Ramos (cell line): ENCODE data around the gene TCP11.

Experiments
- in situ Hi-C: fragments of 300-500 bp; cut with MboI; formaldehyde crosslinking; loops from one replicate; pipeline ENCODE4 v1.14.3; 2022; ENCODE audit warnings: low sequenced_read_pairs; ENCODE audit not compliant: unreplicated experiment

The TCP11 gene

DNA sequence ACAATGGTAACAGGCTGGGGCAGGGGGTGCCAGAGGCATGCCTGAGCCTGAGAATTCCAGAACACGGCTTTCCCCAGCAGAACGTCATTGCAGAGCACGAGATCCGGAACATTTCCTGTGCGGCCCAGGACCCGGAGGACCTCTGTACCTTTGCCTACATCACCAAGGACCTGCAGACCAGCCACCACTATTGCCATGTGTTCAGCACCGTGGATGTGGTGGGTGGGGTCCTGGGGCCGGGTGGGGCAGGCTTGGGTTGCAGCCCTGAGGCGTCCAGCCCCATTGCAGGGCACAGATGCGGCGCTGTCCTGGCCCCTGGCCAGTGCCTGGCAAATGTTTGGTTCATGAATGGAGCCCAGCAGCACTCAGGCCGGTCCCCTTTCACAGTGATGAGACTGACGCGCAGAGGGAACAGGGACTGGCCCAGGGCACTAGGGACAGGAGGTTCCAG, 57.1 kb downstream of the TCP11 start:
- in situ Hi-C loops = no loop called here

DNA sequence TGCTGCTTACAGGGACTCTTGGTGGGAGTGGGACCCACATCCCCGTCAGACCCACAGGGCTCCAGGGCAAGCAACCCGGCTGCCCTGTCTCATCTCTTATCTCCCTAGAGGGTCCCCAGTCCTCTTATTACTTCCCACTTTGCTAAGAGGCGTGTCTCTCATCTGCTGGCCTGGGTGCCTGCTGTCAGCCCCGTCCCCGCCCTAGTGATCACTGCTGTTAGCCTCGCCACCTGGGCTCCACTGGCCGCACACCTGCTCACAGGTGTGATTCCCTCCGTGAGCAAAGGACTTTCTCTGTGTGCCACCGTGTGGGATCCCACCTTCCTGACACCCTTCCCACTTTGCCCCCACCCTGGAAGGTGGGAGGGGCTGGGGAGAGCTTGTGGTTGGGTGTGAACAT, 57.6 kb downstream of the TCP11 start:
- in situ Hi-C loops = no loop called here

- in situ Hi-C loops = no loop called here
These were observed 58.3 kb downstream of the TCP11 start for GRCh38 chr6:35082733-35083403.

DNA sequence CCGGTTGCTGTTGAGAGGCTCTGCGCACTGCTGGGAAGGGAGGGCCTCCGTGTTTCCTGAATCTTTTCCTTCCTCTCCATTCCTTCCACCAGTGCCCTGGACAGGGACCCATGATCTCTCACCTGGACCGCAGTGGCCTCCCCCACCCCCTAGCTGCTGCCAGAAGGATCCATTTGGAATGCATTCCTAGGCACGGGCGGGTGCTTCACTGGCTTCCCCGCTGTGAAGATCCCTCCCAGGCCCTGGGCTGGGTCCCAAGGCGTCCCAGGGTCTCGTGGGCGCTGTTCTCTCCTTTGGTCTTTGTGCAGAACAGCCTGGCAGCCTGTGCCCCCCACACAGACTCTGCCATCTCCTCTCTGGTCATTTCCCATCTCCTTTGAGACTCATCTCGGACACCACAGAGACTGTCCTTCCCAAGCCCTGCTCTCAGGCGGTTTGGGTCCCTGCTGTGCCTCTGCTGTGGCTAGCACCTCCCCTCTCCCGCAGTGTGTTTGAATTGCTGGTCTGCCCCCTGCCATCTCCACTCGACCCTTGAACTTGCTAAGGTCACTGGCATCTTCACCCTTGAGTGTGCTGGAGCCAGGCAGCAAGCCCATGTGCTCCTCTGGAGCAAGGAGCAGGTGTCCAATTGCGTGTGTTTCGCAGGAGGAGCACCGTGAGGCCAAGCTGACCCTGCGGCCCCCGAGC, 59.0 kb downstream of the TCP11 start:
- in situ Hi-C loops = no loop called here

- in situ Hi-C loops = no loop called here
These were observed 59.7 kb downstream of the TCP11 start for GRCh38 chr6:35081426-35081851.

- in situ Hi-C loops = no loop called here
These were observed 60.2 kb downstream of the TCP11 start for GRCh38 chr6:35080821-35081425.

- in situ Hi-C loops = no loop called here
These were observed 61.0 kb downstream of the TCP11 start for GRCh38 chr6:35080016-35080680.

DNA sequence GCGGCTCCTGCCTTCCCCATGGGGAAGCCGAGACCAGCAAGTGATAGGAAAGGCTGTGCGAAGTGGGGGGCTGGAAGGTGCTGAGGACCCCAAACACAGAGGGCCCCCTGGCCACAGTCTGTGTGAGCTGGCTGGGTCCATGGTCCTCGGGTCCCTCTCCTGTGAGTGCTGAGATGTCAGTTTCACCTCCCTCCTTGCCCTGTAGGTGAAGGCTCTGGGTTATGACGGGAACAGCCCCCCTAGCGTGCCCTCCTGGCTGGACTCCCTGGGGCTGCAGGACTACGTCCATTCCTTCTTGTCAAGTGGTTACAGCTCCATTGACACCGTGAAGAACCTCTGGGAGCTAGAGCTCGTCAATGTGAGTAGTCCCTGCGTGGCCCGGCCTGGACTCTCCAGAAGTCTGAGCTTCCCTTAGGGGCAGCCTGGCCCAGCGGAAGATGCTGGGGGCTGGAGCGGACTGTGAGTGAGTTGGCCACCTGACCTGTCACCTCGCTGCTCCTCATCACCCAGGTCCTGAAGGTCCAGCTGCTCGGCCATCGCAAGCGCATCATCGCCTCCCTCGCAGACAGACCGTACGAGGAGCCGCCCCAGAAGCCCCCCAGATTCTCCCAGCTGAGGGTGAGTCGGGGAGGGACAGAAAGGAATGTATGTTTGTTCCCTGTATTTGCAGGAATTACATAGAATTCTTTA, 61.7 kb downstream of the TCP11 start:
- in situ Hi-C loops = no loop called here

GRCh38 chr6:35078896-35079295, 62.2 kb downstream of the TCP11 start:
- in situ Hi-C loops = no loop called here

DNA sequence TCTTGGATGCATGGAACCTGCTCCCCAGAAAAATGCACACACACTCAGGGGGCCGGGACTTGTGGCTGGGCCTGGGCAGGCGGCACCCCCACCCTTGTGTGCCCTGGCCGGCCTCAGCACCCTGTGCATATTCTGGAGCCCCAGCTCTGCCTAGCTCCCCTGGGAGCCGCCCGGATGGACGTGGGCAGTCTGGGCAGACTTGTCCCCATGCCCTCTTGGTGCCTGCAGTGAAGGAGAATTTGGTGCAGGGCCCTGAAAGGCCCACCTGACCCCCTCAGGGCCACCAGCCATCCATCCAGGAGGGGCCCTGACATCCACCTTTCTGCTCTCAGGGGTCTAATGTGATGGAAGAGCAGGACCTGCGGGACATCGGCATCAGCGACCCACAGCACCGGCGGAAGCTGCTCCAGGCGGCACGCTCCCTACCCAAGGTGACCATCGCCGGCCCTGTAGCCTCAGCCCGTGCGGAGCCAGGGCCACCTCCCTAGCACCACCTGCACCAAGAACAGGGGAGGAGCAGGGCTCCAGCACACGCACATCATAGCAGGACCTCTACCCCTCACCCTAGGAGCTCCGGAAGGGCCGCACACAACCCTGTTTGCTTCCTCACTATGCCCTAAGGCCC, 62.8 kb downstream of the TCP11 start:
- in situ Hi-C loops = no loop called here

DNA sequence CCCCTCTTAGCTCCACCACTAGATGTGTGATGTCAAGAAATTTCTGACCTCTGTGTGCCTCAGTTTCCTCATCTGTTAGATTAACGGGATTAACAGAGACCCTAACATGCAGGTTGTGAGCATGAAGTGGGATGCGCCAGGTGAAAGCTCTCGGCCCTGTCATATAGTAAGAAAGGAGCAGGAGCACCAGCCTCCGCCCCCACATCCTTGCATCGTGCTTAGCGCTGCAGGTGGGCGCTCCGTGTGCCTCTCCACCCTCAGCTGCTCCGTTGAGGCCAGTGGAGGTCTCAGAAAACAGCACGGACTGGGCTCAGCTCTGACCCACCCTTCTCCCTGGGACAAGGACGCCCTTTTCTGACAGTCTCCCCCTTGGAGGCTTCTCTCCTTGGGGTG, 63.4 kb downstream of the TCP11 start:
- in situ Hi-C loops = no loop called here

DNA sequence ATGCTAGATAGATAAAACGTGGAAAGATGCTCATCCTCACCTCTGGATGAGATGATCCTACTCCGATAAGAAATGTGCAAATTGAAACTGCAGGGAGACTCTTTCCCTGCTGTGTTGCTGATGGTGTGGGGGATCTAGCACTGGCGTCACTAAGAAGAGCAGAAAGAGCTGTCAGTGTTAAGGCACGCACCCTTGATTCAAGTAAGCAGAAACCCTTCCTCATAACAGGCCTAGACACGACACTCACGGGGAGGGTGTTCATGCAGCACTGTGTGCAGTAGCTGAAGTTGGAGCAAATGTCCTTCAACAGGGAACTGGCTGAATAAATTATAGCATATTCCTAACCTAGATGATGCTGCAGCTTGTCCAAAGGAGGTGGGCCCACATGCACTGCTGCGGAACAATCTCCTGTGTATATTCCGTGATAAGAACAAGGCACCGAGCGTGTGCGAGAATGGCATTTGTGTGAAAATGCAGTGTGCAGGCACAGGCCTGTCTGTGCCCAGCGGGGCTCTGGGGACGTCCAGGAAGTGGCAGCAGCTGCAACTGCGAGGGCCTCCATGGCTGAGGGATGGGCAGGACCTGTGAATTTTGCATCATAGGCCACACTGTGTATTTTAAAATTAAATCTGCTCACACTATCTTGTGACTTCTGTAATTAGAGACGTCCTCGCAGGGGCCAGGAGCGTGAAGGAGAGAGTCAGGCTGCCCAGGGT, 64.0 kb downstream of the TCP11 start:
- in situ Hi-C loops = no loop called here

DNA sequence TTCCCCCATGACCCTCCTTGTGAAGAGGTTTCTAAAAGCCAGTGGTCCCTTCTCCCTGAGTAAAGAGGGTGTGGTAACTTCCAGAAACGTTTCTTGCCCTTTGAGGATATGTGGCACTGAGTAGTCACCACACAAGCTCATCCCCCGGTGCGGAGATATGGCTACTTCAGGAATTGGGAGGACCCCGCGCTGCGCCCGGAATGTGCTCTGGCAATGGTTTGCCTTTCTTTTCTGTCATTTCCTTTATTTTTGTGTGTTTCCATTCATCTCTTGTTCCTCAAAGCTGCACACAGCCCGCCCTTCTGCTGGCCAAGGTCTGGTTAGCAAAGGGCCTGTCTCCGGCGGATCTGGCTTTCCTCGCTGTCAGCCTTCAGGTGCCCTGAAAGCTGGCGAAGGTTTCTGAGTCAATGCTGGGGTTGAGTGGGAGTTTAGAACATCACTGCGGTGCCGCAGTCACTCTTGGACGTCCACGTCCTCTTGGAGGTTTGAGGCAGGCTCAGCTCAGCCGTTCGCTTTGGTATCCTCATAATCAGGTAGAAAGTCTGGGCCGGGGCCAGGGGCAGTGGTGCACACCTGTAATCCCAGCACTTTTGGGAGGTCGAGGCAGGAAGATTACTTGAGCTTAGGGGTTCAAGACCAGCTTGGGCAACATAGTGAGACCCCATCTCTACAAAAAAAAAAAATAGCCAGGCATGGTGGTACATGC, 67.2 kb downstream of the TCP11 start:
- in situ Hi-C loops = no loop called here

GRCh38 chr6:35073211-35073610, 67.9 kb downstream of the TCP11 start:
- in situ Hi-C loops = no loop called here

DNA sequence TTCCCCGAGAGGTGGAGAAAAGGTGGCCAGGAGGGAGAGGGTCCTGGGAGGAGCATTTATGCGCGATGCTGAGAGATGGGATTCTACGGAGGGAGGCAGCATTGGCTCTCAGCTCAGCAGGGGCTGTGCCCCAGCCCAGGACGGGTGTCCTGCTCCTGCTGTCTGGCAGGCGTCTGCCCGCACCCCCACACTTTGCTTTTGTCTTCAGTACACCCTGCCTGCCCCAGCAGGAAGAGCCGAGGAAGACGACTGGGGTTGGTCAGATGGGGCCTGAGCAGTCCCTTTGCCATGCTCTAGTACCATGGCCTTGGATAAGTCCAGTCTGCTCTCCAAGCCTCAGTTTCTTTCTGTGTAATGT, 68.5 kb downstream of the TCP11 start:
- in situ Hi-C loops = no loop called here

DNA sequence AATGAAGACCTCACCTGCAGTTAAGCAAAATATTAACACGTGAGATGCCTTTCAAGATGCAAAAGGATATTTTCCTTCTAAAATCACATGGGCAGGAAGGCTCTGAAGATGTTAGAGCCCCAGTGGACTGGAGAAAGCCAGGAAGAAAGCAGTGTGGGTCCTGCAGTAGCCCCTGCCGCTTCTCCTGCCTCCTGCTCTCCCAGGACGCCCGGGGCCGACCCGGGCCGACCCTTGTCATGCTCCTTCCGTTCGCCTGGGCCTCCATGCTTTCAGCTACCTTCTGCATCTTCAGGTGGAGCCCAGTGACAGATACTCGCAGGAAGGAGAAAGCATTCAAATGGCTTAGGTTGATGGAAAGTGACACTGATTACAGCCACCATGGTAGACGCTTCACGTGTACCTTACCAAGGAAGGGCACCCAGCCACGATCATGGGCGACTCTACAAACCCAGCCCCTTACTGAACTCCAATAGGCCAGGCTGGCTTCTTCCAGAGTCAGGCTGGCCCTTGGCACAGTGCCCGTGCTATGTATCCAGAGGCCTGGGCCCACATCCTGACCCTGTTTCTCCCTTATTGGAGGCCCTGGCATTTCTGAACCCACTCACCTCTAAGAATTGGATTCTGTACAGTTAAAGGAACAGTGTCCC, 69.0 kb downstream of the TCP11 start:
- in situ Hi-C loops = no loop called here

DNA sequence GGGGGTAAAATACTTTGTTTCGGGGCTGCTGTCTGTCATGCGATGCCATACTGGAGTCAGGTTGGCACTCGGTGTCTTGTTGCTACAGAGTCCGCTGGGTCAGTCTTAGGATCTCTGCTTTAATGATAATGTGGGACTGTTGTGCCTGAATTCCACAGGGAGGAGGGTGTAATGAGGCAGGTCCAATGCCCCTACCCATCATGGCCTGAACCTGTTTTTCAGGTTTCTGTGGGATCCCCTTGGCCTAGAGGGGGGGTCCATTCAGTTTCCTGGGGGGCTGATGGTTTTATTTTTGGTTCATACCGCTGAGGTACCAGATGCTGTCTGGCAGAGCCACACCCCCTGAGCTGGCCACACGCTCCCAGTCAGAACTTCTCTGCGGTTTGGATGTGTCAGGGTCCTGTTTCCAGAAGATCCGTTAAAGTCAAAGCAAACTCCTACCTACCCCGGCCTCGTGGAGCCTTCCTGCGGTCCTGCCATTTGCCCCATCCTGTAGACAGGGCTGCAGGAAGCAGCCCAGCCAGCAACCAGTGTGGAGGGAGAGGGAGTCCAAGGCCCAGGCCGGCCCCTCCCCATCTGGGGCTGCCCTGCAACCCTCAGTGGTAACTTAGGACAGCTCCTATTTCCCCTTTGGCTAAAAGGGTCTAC, 69.7 kb downstream of the TCP11 start:
- in situ Hi-C loops = no loop called here

DNA sequence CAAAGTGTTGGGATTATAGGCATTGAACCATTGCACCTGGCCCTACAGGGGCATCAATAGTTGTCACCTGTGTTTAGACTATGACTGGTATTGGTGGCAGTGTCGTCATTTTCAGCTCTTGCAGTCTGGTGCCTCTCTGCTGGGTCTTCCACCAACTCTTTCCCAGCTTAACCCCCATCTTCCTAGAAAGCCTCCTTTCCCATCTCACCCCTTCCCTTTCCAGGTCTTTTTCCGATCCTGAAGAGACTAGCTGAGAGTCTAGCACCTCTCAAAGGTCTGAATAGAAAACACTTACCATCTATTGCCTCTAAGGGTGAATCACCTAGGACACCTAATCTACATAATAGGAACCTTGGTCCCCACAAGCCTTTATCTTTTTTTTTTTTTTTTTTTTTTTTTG, 71.0 kb downstream of the TCP11 start:
- in situ Hi-C loops = no loop called here
